Measurements from ENCODE around the gene SPTBN4.

- TF ChIP-seq CTCF (IDR thresholded peaks at IDR 0.05; ENCODE audit: poor library complexity) (no peak), EZH2 (IDR thresholded peaks at IDR 0.05; ENCODE audit: borderline replicate concordance) (no peak)
Measured at GRCh38 chr19:40600570-40601133, 133.9 kb downstream of the SPTBN4 start.
